Coronary artery (tissue), 2 donors: ENCODE results near the gene RANBP17.

Experiments
- DNase-seq: peaks from one replicate; pipeline ENCODE4 v3.0.0-alpha.2; 2017; ENCODE audit warnings: low spot score
- H3K27ac ChIP-seq, 2 donors: fragments of 200-600 bp; sonication (generic); one replicate each; pipeline ENCODE4 v1.5.1; 2016 to 2019
- H3K4me3 ChIP-seq: fragments of 200-600 bp; sonication (generic); 2 replicates; pipeline ENCODE4 v1.5.1; 2016; ENCODE audit warnings: mild to moderate bottlenecking, moderate library complexity
- CTCF ChIP-seq: fragments of 200-600 bp; sonication (generic); IDR thresholded peaks from one replicate; pipeline ENCODE4 v1.5.1; 2019; ENCODE audit warnings: antibody characterized with exemption

RANBP17 gene

GRCh38 chr5:170861917-170862766, at the start of gene RANBP17:
TSS of gene RANBP17 (plus strand) at chr5:170862018.
- H3K4me3 ChIP-seq: peak within 1 kb of the TSS; percentile 81
- no peak for TF ChIP-seq CTCF
- no peak for DNase-seq
- peak within 1 kb of the TSS in 1 of 2 donors; percentile 40 for H3K27ac ChIP-seq

- no peak for TF ChIP-seq CTCF
- no peak for DNase-seq
- H3K4me3 ChIP-seq: no peak overlapping the region
- H3K27ac ChIP-seq: no peak overlapping the region
Measured at GRCh38 chr5:170813231-170813630, 48.6 kb upstream of the RANBP17 start.

- no peak overlapping the region for H3K4me3 ChIP-seq
- DNase-seq: no peak
- no peak for TF ChIP-seq CTCF
- H3K27ac ChIP-seq: no peak overlapping the region
Measured at GRCh38 chr5:170817195-170817594, 44.6 kb upstream of the RANBP17 start.

GRCh38 chr5:170818232-170818631, 43.6 kb upstream of the RANBP17 start:
- no peak overlapping the region for H3K27ac ChIP-seq
- H3K4me3 ChIP-seq: no peak overlapping the region
- no peak for DNase-seq
- no peak for TF ChIP-seq CTCF

GRCh38 chr5:170819824-170820223, 42.0 kb upstream of the RANBP17 start:
- H3K4me3 ChIP-seq: no peak overlapping the region
- TF ChIP-seq CTCF: no peak
- H3K27ac ChIP-seq: no peak overlapping the region
- DNase-seq: no peak

GRCh38 chr5:170821257-170821800, 40.5 kb upstream of the RANBP17 start:
- H3K27ac ChIP-seq: no peak overlapping the region
- no peak for DNase-seq
- no peak overlapping the region for H3K4me3 ChIP-seq
- no peak for TF ChIP-seq CTCF

- no peak overlapping the region for H3K4me3 ChIP-seq
- no peak overlapping the region for H3K27ac ChIP-seq
- DNase-seq: no peak
- TF ChIP-seq CTCF: no peak
Measured at GRCh38 chr5:170826117-170826516, 35.7 kb upstream of the RANBP17 start.
